Lower leg skin (tissue), 4 donors: ENCODE results near the gene ZNF653. TPM values are rescaled to one million over a fixed set of nuclear protein-coding genes. Genes with fewer than 3 reads are reported as not detected.

Source experiments
- DNase-seq, 2 donors: peaks; one replicate each; pipeline ENCODE4 v3.0.0-alpha.2; 2019; ENCODE audit warnings: low spot score in 2 of 2
- H3K4me3 ChIP-seq: fragments of 200-600 bp; sonication (generic); 2 replicates; pipeline ENCODE4 v1.5.1; 2017; ENCODE audit warnings: mild to moderate bottlenecking, low read depth; ENCODE audit not compliant: poor library complexity, severe bottlenecking
- CTCF ChIP-seq, 3 donors: fragments of 450-650 bp; IDR thresholded peaks; one replicate each; pipeline ENCODE4 v1.5.1; 2016; ENCODE audit warnings: antibody characterized with exemption in 3 of 3, mild to moderate bottlenecking in 3 of 3, moderate library complexity in 2 of 3
- POLR2A ChIP-seq, 2 donors: fragments of 450-650 bp; IDR thresholded peaks; one replicate each; pipeline ENCODE4 v1.6.1; 2016 to 2017; ENCODE audit warnings: antibody characterized with exemption in 2 of 2, mild to moderate bottlenecking in 1 of 2, moderate library complexity in 1 of 2
- WGBS, 2 donors: methylation state at CpG; one replicate each; pipeline ENCODE4 v1.1.5; 2018; 5-methylcytosine and 5-hydroxymethylcytosine counted together
- intact Hi-C: fragments of 100-400 bp; cut with DNase I; formaldehyde crosslinking; loops from one replicate; pipeline ENCODE4 v1.15.0; 2023; ENCODE audit warnings: low total_unique reads
- total RNA-seq, 4 donors: library from RNA; depleted of rRNA; stranded (reverse); fragments of >200 nt; gene quantifications; one replicate each; pipeline ENCODE4 v1.1.0, GENCODE V29; 2016

Gene ZNF653
- total RNA-seq, 4 donors from 2014 or later: 8.4 to 16.9 (median 11.6) TPM

- no peak for DNase-seq
- 84 to 88% methylated on average over 12 to 13 of the region's 13 CpGs for WGBS, 2 donors
- H3K4me3 ChIP-seq: no peak overlapping the region
- TF ChIP-seq CTCF (IDR thresholded peaks at IDR 0.05) (no peak), POLR2A (IDR thresholded peaks at IDR 0.05) (no peak)
- intact Hi-C loops: no loop called here
Observed at GRCh38 chr19:11448410-11448809, 57.2 kb downstream of the ZNF653 start.

GRCh38 chr19:11447347-11448262 lies 58.0 kb downstream of the ZNF653 start:
- TF ChIP-seq CTCF (IDR thresholded peaks at IDR 0.05): no peak
- no peak for TF ChIP-seq POLR2A (IDR thresholded peaks at IDR 0.05)
- DNase-seq: no peak
- WGBS, 2 donors: 94% methylated on average over 33 of the region's 35 CpGs
- intact Hi-C loops: no loop called here
- H3K4me3 ChIP-seq: no peak overlapping the region

- H3K4me3 ChIP-seq: no peak overlapping the region
- DNase-seq: no peak
- TF ChIP-seq POLR2A (IDR thresholded peaks at IDR 0.05) (no peak), CTCF (IDR thresholded peaks at IDR 0.05) (no peak)
- 52 to 73% methylated on average over 13 to 23 of the region's 23 CpGs for WGBS, 2 donors
- intact Hi-C loops: no loop called here
Observed at GRCh38 chr19:11446652-11447301, 58.9 kb downstream of the ZNF653 start.

- 86 to 87% methylated on average over 14 of the region's 14 CpGs for WGBS, 2 donors
- no peak overlapping the region for H3K4me3 ChIP-seq
- intact Hi-C loops: no loop called here
- DNase-seq: no peak
- TF ChIP-seq POLR2A (IDR thresholded peaks at IDR 0.05) (no peak), CTCF (IDR thresholded peaks at IDR 0.05) (no peak)
Observed at GRCh38 chr19:11446271-11446651, 59.4 kb downstream of the ZNF653 start.

- 90 to 94% methylated on average over 10 to 12 of the region's 13 CpGs for WGBS, 2 donors
- TF ChIP-seq CTCF (IDR thresholded peaks at IDR 0.05): no peak
- no peak for TF ChIP-seq POLR2A (IDR thresholded peaks at IDR 0.05)
- no peak for DNase-seq
- intact Hi-C loops: no loop called here
- H3K4me3 ChIP-seq: no peak overlapping the region
Observed at GRCh38 chr19:11445141-11445540, 60.5 kb downstream of the ZNF653 start.
